ENCODE results near the gene PDE4D.

DNA sequence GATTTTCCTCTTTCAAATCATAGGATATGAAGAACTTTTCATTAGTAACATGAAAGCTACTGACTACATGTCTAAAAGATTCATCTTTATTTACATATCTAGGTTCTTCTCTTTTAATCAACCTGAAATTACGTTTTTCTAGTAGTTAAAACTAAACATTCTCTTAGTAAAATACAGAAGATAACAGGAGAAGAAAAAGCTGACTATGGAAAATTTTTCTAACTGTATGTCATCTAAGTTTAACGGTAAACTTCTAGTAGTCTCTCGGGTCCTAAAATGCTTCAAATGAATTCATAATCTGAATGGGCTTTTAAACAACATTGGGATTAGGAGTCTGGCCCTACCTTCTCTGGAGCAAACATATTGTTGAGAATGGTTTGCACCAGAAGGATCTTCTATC is 151.9 kb downstream of the PDE4D start:
- TF ChIP-seq, protein P1, sequence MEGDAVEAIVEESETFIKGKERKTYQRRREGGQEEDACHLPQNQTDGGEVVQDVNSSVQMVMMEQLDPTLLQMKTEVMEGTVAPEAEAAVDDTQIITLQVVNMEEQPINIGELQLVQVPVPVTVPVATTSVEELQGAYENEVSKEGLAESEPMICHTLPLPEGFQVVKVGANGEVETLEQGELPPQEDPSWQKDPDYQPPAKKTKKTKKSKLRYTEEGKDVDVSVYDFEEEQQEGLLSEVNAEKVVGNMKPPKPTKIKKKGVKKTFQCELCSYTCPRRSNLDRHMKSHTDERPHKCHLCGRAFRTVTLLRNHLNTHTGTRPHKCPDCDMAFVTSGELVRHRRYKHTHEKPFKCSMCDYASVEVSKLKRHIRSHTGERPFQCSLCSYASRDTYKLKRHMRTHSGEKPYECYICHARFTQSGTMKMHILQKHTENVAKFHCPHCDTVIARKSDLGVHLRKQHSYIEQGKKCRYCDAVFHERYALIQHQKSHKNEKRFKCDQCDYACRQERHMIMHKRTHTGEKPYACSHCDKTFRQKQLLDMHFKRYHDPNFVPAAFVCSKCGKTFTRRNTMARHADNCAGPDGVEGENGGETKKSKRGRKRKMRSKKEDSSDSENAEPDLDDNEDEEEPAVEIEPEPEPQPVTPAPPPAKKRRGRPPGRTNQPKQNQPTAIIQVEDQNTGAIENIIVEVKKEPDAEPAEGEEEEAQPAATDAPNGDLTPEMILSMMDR (conservative IDR thresholded peaks at IDR 0.05 in 1 of 2, IDR thresholded peaks at IDR 0.05 in 1 of 2; ENCODE audit: extremely low read depth in 1 of 2, insufficient read depth in 1 of 2, low read depth in 1 of 2, low read length in 2 of 2): no peak
- TF ChIP-seq EZH2 (IDR thresholded peaks at IDR 0.05; ENCODE audit: borderline replicate concordance, low read length): no peak
